CD8-positive, alpha-beta memory T cell (primary cell): ENCODE data around the gene CABCOCO1. TPM values are rescaled to one million over a fixed set of nuclear protein-coding genes. Genes with fewer than 3 reads are reported as not detected.

Experiments used
- polyA plus RNA-seq: library from polyadenylated mRNA; unstranded; fragments of 300-500 nt; fragmentation: Illumina TruSeq; gene quantifications from one replicate; pipeline ENCODE4 v1.2.3, GENCODE V29; 2021
- total RNA-seq, 2 experiments: library from RNA; stranded (reverse); gene quantifications; one replicate each; pipeline ENCODE4 v1.2.3, GENCODE V29; 2021

CABCOCO1 gene
- total and polyA plus RNA-seq, 3 experiments from 2014 or later = not detected

Other genes with a start within 250 kb of the CABCOCO1 start
- not detected for gene TMEM26, start 209.5 kb upstream of the CABCOCO1 start, total RNA-seq
- not detected for gene TMEM26, start 209.5 kb upstream of the CABCOCO1 start, polyA plus RNA-seq
- 10 to 100 TPM; 37.1 to 38.4 TPM for gene ARID5B, start 238.8 kb downstream of the CABCOCO1 start, total RNA-seq
- gene ARID5B, start 238.8 kb downstream of the CABCOCO1 start, polyA plus RNA-seq = 48.7 TPM